Measurements from ENCODE around the gene TNFRSF18.

TNFRSF18 gene

DNA sequence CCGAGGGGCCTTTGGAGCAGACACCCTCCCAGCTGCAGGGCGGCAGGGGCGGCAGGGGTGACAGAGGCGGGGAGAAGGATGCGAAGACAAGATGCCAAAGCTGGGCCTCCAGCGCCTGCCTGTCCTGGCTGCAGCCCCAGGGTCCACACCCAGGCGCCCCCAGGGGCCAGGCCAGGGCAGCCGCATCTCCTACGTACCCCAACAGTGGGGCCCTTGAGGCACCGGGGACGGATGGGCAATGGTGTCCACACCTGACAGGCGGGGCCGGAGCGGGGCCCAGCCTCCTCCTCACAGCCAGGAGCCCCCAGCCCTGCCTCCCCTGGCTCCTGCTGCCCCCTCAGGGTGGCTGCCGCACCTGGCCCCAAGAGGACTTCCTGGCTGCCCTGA is 32.8 kb upstream of the TNFRSF18 start:
- Histone ChIP-seq H3K36me3 (ENCODE audit: insufficient read depth, low read length) (no peaks in the 10 kb centered on the region), H3K4me3 (ENCODE audit: low read length) (no peak overlapping the region), H3K27me3 (ENCODE audit: insufficient read depth, low read length) (no peaks in the 10 kb centered on the region), H3K9ac (ENCODE audit: low read depth, low read length) (no peak overlapping the region), H3K9me3 (ENCODE audit: insufficient read depth, low read depth, low read length) (no peaks in the 10 kb centered on the region), H3K4me1 (ENCODE audit: insufficient read depth, low read length) (no peaks in the 10 kb centered on the region), H3K27ac (ENCODE audit: low read depth, low read length) (no peak overlapping the region)
- 86% methylated on average over 15 of the region's 15 CpGs for WGBS

DNA sequence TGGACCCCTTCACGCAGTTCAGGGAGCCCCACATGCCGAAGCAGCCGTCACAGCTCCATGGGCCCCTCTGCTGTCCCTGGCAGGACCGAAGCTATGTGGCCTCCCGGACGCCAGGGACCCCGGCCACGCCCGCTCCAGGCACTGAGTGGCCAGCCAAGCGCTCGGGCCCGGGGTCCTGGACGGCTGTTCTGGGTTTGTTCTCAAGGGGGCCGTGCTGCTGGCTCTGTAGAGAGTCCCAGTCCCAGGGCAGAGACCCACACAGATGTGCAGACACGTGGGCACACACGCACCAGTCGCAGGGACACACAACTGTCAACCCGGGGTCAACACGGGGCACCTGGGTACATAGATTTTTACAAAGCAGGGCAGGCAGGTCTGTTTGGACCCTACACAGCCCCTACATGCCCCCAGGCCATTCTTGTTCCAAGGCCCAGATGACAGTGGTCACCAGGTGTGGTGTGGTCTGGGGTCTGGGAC is 32.3 kb upstream of the TNFRSF18 start:
- H3K36me3 ChIP-seq (ENCODE audit: insufficient read depth, low read length), result peaks cover 4% of the 10 kb centered on the region; the same call in 1 of the 2 replicates
- H3K9ac ChIP-seq (ENCODE audit: low read depth, low read length), result no peak overlapping the region

DNA sequence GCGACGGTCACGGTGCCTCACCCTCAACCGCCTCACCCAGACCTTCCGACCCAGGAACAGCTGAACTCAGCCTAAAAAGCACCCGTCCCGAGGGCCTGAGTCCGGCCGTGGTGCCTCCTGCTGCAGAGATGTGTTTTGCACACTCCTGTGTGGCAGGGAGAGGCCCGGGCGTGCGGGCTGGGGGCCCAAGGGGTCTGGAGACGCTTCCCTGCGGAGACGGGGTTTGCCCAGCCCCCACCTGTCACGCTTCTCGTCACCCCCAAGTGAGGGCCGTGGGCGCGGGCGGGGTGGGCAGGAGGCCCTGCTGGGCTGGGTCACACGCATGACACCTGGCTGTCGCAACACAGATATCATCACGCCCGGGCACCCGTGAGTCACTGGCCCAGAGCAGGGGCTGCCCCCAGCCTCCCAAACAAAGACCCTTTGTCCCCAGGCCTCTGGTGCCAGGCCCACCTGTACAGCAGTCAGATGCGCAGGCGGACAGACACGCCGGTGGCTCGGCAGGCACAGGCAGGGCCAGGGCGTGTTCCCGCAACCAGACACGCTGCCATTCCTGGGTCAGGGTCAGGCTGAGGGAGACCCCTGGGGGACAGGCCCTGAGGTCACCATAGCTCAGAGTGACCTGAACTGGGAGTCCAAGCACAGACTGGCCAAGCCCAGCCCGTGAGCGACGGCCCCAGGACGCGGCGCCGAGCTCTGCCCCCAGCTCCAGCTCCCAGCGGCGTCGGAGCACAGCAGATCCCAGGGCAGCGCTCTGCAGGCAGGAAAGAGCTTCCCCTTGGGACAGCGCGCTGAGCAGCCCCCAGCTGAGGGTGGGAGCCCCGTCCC is 31.7 kb upstream of the TNFRSF18 start:
- Histone ChIP-seq H3K27ac (ENCODE audit: low read depth, low read length) (0 out of 2 replicates have a peak overlapping the region, but pooled peaks have one; percentile 35), H3K4me3 (ENCODE audit: low read length) (no peak overlapping the region), H3K4me1 (ENCODE audit: insufficient read depth, low read length) (no peaks in the 10 kb centered on the region), H3K9me3 (ENCODE audit: insufficient read depth, low read depth, low read length) (no peaks in the 10 kb centered on the region), H3K9ac (ENCODE audit: low read depth, low read length) (no peak overlapping the region), H3K27me3 (ENCODE audit: insufficient read depth, low read length) (no peaks in the 10 kb centered on the region), H3K36me3 (ENCODE audit: insufficient read depth, low read length) (peaks cover 6% of the 10 kb centered on the region; the same call in 1 of the 2 replicates)
- WGBS, result 88% methylated on average over 48 of the region's 48 CpGs

More for the DNA sequence above, 32.3 kb upstream of the TNFRSF18 start:
- 91% methylated on average over 19 of the region's 19 CpGs for WGBS
- H3K9me3 ChIP-seq (ENCODE audit: insufficient read depth, low read depth, low read length), result no peaks in the 10 kb centered on the region
- no peaks in the 10 kb centered on the region for H3K27me3 ChIP-seq (ENCODE audit: insufficient read depth, low read length)
- no peak overlapping the region for H3K4me3 ChIP-seq (ENCODE audit: low read length)
- no peak overlapping the region for H3K27ac ChIP-seq (ENCODE audit: low read depth, low read length)
- H3K4me1 ChIP-seq (ENCODE audit: insufficient read depth, low read length), result no peaks in the 10 kb centered on the region

- no peaks in the 10 kb centered on the region for H3K27me3 ChIP-seq (ENCODE audit: insufficient read depth, low read length)
- peak overlapping the region; percentile 35; the same call in 1 of the 2 replicates for H3K27ac ChIP-seq (ENCODE audit: low read depth, low read length)
- H3K36me3 ChIP-seq (ENCODE audit: insufficient read depth, low read length), result peaks cover 6% of the 10 kb centered on the region; the same call in 1 of the 2 replicates
- H3K9me3 ChIP-seq (ENCODE audit: insufficient read depth, low read depth, low read length), result no peaks in the 10 kb centered on the region
- 79% methylated on average over 33 of the region's 34 CpGs for WGBS
- no peak overlapping the region for H3K4me3 ChIP-seq (ENCODE audit: low read length)
- peak overlapping the region; percentile 44; the same call in 1 of the 2 replicates for H3K9ac ChIP-seq (ENCODE audit: low read depth, low read length)
- H3K4me1 ChIP-seq (ENCODE audit: insufficient read depth, low read length), result no peaks in the 10 kb centered on the region
These were observed 30.8 kb upstream of the TNFRSF18 start for GRCh38 chr1:1236945-1237873.

DNA sequence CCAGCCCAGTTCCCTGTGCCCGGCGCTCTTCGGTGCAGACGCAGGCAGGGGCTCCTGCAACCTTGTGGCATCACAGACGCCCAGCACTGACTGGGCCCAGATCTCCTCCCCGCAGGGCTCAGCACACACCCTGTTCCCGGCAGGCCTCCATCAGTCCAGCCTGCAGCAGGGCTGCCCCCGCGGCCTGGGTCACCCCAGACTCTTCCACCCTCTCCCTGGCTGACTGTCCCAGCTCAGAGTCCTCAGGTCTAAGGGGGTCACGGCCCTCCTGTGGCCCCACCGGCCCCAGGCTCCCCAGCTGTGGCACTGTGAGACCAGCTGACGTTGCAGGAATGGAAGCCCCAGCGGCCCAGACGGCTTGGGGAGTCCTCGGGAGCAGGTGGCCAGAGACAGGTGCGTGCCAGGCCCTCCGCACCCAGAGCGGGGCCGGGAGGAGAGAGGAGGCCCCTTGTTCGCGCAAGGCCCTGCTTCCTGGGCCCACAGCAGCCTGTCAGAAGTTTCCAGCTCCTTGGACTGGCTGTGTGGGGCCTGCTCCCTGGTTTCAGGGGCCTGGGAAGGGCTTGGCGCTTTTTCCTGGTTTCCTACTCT is 29.9 kb upstream of the TNFRSF18 start:
- WGBS, result 89% methylated on average over 22 of the region's 22 CpGs
- Histone ChIP-seq H3K9ac (ENCODE audit: low read depth, low read length) (no peak overlapping the region), H3K27me3 (ENCODE audit: insufficient read depth, low read length) (no peaks in the 10 kb centered on the region), H3K36me3 (ENCODE audit: insufficient read depth, low read length) (peaks cover 6% of the 10 kb centered on the region; the same call in 1 of the 2 replicates), H3K4me3 (ENCODE audit: low read length) (no peak overlapping the region), H3K27ac (ENCODE audit: low read depth, low read length) (no peak overlapping the region), H3K4me1 (ENCODE audit: insufficient read depth, low read length) (no peaks in the 10 kb centered on the region), H3K9me3 (ENCODE audit: insufficient read depth, low read depth, low read length) (no peaks in the 10 kb centered on the region)

DNA sequence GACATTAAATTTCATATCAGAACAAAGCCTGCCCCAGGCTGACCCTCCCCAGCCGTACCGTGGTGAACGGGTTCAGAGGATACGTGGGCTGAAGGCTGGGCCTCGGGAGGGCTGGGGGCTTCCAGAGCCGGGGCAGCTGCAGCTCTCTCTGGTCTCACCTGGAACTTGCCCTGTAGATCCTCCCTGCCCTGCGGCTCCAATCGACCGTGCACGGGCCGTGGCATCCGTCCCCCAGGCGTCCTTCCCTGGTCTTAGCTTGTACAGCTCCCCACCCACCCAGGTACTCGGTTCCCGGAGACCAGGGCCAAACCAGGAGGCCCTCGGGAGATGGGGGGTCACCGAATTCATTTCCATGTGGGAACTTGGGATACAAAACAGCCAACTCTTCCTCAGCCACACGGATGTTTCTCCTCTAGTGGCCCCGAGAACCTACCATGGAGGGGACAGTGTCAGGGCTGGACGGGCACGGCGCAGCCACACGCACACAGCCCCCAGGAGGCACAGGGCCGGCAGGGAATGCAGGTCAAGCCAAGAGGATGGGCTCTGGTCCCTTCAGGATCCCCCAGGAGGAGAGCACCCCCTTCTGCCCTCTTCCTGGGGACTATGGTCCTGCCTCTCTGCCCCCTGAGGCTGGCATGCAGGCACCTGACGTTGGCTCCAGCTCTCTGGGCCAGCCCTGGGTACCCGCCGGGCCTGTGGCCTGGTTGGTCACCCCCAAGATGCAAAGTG is 28.8 kb upstream of the TNFRSF18 start:
- Histone ChIP-seq H3K4me3 (ENCODE audit: low read length) (no peak overlapping the region), H3K9ac (ENCODE audit: low read depth, low read length) (no peak overlapping the region), H3K9me3 (ENCODE audit: insufficient read depth, low read depth, low read length) (no peaks in the 10 kb centered on the region), H3K27me3 (ENCODE audit: insufficient read depth, low read length) (no peaks in the 10 kb centered on the region), H3K4me1 (ENCODE audit: insufficient read depth, low read length) (0 out of 2 replicates have a peak, but pooled peaks cover 5% of the 10 kb centered on the region), H3K36me3 (ENCODE audit: insufficient read depth, low read length) (peaks cover 6% of the 10 kb centered on the region; the same call in 1 of the 2 replicates), H3K27ac (ENCODE audit: low read depth, low read length) (no peak overlapping the region)
- WGBS, result 94% methylated on average over 27 of the region's 27 CpGs

DNA sequence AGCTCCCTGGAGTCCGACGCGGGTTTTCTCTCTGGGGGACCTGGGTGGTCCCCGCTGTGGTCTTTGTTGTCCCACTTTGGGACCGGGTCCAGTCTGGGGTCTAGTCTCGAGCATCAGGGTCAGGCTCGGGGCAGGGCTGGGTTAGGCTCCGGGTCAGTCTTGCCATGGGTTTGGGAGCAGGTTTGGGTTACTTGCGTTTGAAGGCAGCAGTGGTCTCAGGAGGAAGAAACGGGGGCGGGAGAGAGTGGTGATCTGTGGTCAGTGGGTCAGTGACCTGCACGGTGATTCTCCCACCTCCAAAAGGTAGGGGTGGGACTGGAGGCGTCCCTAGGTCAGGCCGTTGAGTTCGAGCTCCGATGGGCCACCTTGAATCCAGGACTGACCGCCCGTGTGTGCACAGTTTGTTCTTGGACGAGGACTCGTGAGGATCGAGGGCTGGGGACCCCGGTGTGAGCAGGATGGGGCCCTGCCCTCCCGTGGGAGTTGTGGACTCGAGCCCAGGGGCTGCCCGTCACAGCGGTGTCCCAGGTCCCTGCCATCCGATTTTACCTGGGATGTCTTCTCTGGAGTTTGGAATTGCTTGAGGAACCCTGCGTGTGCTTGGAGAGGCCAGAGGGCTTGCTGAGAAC is 27.9 kb upstream of the TNFRSF18 start:
- 96% methylated on average over 28 of the region's 28 CpGs for WGBS
- Histone ChIP-seq H3K4me3 (ENCODE audit: low read length) (no peak overlapping the region), H3K9ac (ENCODE audit: low read depth, low read length) (no peak overlapping the region), H3K9me3 (ENCODE audit: insufficient read depth, low read depth, low read length) (no peaks in the 10 kb centered on the region), H3K27me3 (ENCODE audit: insufficient read depth, low read length) (no peaks in the 10 kb centered on the region), H3K36me3 (ENCODE audit: insufficient read depth, low read length) (peaks cover 8% of the 10 kb centered on the region; the same call in 1 of the 2 replicates), H3K4me1 (ENCODE audit: insufficient read depth, low read length) (0 out of 2 replicates have a peak, but pooled peaks cover 5% of the 10 kb centered on the region), H3K27ac (ENCODE audit: low read depth, low read length) (no peak overlapping the region)

GRCh38 chr1:1233567-1233892 is 27.1 kb upstream of the TNFRSF18 start:
- Histone ChIP-seq H3K9me3 (ENCODE audit: insufficient read depth, low read depth, low read length) (no peaks in the 10 kb centered on the region), H3K9ac (ENCODE audit: low read depth, low read length) (no peak overlapping the region), H3K27ac (ENCODE audit: low read depth, low read length) (no peak overlapping the region), H3K27me3 (ENCODE audit: insufficient read depth, low read length) (no peaks in the 10 kb centered on the region), H3K4me1 (ENCODE audit: insufficient read depth, low read length) (0 out of 2 replicates have a peak, but pooled peaks cover 5% of the 10 kb centered on the region), H3K4me3 (ENCODE audit: low read length) (no peak overlapping the region), H3K36me3 (ENCODE audit: insufficient read depth, low read length) (peaks cover 9% of the 10 kb centered on the region)
- 97% methylated on average over 15 of the region's 15 CpGs for WGBS

DNA sequence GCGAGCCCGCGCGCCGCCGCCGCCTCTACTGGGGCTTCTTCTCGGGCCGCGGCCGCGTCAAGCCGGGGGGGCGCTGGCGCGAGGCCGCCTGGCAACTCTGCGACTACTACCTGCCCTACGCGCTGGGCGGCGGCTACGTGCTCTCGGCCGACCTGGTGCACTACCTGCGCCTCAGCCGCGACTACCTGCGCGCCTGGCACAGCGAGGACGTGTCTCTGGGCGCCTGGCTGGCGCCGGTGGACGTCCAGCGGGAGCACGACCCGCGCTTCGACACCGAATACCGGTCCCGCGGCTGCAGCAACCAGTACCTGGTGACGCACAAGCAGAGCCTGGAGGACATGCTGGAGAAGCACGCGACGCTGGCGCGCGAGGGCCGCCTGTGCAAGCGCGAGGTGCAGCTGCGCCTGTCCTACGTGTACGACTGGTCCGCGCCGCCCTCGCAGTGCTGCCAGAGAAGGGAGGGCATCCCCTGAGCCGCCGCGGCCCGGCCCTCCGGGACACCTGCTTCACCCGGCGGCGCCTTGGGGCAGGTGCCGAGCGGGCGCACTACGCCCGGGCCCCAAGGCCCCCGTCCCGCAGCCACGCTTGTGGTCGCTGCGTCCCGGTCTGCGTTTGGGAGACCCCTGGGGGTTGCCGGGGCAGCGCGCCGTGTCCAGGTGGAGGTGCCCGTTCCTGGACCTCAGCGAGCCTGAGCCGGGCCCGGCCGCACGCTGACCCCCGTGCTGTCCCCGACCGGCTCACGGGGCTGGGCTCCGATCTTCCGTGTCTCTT is 26.6 kb upstream of the TNFRSF18 start:
- 0 out of 2 replicates have a peak, but pooled peaks cover 5% of the 10 kb centered on the region for H3K4me1 ChIP-seq (ENCODE audit: insufficient read depth, low read length)
- H3K9ac ChIP-seq (ENCODE audit: low read depth, low read length), result peak overlapping the region; percentile 70; the same call in 1 of the 2 replicates
- no peaks in the 10 kb centered on the region for H3K27me3 ChIP-seq (ENCODE audit: insufficient read depth, low read length)
- H3K9me3 ChIP-seq (ENCODE audit: insufficient read depth, low read depth, low read length), result no peaks in the 10 kb centered on the region
- no peak overlapping the region for H3K27ac ChIP-seq (ENCODE audit: low read depth, low read length)
- WGBS, result 96% methylated on average over 98 of the region's 98 CpGs
- peak overlapping the region; percentile 40; the same call in 1 of the 2 replicates for H3K4me3 ChIP-seq (ENCODE audit: low read length)
- H3K36me3 ChIP-seq (ENCODE audit: insufficient read depth, low read length), result peaks cover 14% of the 10 kb centered on the region

All from HUES64 (cell line).